GM12878 (cell line): Measurements from ENCODE around the gene MRGPRF. TPM values are rescaled to one million over a fixed set of nuclear protein-coding genes. Genes with fewer than 3 reads are reported as not detected.

Experiments used
- ATAC-seq: fragments of 200-7000 bp; cut with Tn5 transposase; 3 replicates; pipeline ENCODE4 v1.9.1; 2020; ENCODE audit warnings: mild to moderate bottlenecking, moderate library complexity
- BruUV-seq: library from RNA; stranded (reverse); fragments of 400-500 nt; replicated peaks from 2 replicates; lab custom pipeline; 2021; lab: Mats Ljungman, UMichigan
- CTCF ChIA-PET: fragments of 300-600 bp; sonication (Branson Sonifier 250); formaldehyde crosslinking; extraction: SDS; loops from one replicate; lab custom pipeline; 2021; ENCODE audit warnings: inconsistent platforms; lab: Yijun Ruan, JAX
- POLR2A ChIA-PET: fragments of 350-600 bp; formaldehyde crosslinking; extraction: SDS; loops from one replicate; lab custom pipeline; 2021; ENCODE audit warnings: inconsistent platforms; lab: Charles Lee
- RAD21 ChIA-PET: fragments of 300-600 bp; sonication (Branson Sonifier 250); formaldehyde crosslinking; loops from one replicate; lab custom pipeline; 2023; ENCODE audit warnings: antibody characterized with exemption; ENCODE audit not compliant: unreplicated experiment; lab: Charles Lee
- SMC1A ChIA-PET: fragments of 300-600 bp; sonication (Branson Sonifier 250); formaldehyde crosslinking; loops from one replicate; lab custom pipeline; 2023; ENCODE audit not compliant: unreplicated experiment, uncharacterized antibody; lab: Charles Lee
- DNase-seq: peaks from one replicate; pipeline ENCODE4 v3.0.0-alpha.2; 2011; ENCODE audit warnings: low read depth, low spot score
- FAIRE-seq: peaks from 3 replicates; lab custom pipeline; 2011; peaks lifted over from hg19 to GRCh38; lab: Jason Lieb, UNC
- H2AFZ ChIP-seq: 2 replicates; pipeline ENCODE4 v1.6.0; 2011; ENCODE audit warnings: low read depth, low read length, control low read depth; ENCODE audit not compliant: control insufficient read depth
- H3K27ac ChIP-seq: 2 replicates; pipeline ENCODE4 v1.5.1; 2011; ENCODE audit warnings: control low read depth; ENCODE audit not compliant: control insufficient read depth, insufficient read depth
- H3K27me3 ChIP-seq, 2 experiments: replicated peaks in 1 of 2; 2 replicates each; pipeline versions ENCODE4 v1.6.0 to v1.6.1; 2011; ENCODE audit warnings: low read length in 1 of 2; ENCODE audit not compliant: control insufficient read depth in 2 of 2, insufficient read depth in 2 of 2
- H3K36me3 ChIP-seq, 2 experiments: 2 replicates each; pipeline ENCODE4 v1.5.1; 2011; ENCODE audit warnings: low read length in 1 of 2; ENCODE audit not compliant: control insufficient read depth in 2 of 2, insufficient read depth in 2 of 2
- H3K4me1 ChIP-seq: 2 replicates; pipeline ENCODE4 v1.6.1; 2011; ENCODE audit warnings: mild to moderate bottlenecking, low read length, moderate library complexity, mixed read lengths; ENCODE audit not compliant: control insufficient read depth, insufficient read depth
- H3K4me2 ChIP-seq: 2 replicates; pipeline ENCODE4 v1.6.0; 2011; ENCODE audit warnings: control low read depth; ENCODE audit not compliant: control insufficient read depth, insufficient read depth
- H3K4me3 ChIP-seq: fragments of 200-600 bp; sonication (generic); 2 replicates; pipeline ENCODE4 v1.5.1; 2016
- H3K79me2 ChIP-seq: 2 replicates; pipeline ENCODE4 v1.6.0; 2011; ENCODE audit warnings: low read length; ENCODE audit not compliant: control insufficient read depth, insufficient read depth
- H3K9ac ChIP-seq: 2 replicates; pipeline ENCODE4 v1.8.0; 2011; ENCODE audit warnings: low read length, control low read depth, mixed read lengths; ENCODE audit not compliant: control insufficient read depth, insufficient read depth
- H3K9me3 ChIP-seq: replicated peaks from 3 replicates; pipeline ENCODE4 v1.5.1; 2011; ENCODE audit warnings: mild to moderate bottlenecking, low read length; ENCODE audit not compliant: control insufficient read depth, insufficient read depth
- H4K20me1 ChIP-seq: 2 replicates; pipeline ENCODE4 v1.6.0; 2011; ENCODE audit not compliant: control insufficient read depth, insufficient read depth
- BCL11A ChIP-seq: IDR thresholded peaks from 2 replicates; pipeline ENCODE4 v1.6.1; 2011; ENCODE audit warnings: low read depth, low read length
- GATAD2B ChIP-seq: fragments of 450-650 bp; conservative IDR thresholded peaks from 2 replicates; pipeline ENCODE4 v1.6.1; 2017; ENCODE audit warnings: low read depth, mild to moderate bottlenecking, moderate library complexity
- MYC ChIP-seq: IDR thresholded peaks from 2 replicates; pipeline ENCODE4 v1.6.1; 2011; ENCODE audit warnings: mild to moderate bottlenecking, low read length, moderate library complexity, inconsistent platforms; ENCODE audit not compliant: insufficient read depth, insufficient replicate concordance, insufficient read length, severe bottlenecking
- NFIC ChIP-seq: IDR thresholded peaks from 2 replicates; pipeline ENCODE4 v1.6.1; 2012; ENCODE audit warnings: low read depth, mild to moderate bottlenecking, inconsistent platforms, low read length, moderate library complexity
- RB1 ChIP-seq: fragments of 450-650 bp; formaldehyde crosslinking; IDR thresholded peaks from 2 replicates; pipeline ENCODE4 v1.6.1; 2017; ENCODE audit warnings: mild to moderate bottlenecking, borderline replicate concordance
- RFX5 ChIP-seq: IDR thresholded peaks from 2 replicates; pipeline ENCODE4 v1.6.1; 2011; ENCODE audit warnings: low read depth, low read length, improper control_type of control experiment
- STAT3 ChIP-seq: IDR thresholded peaks from 2 replicates; pipeline ENCODE4 v1.6.1; 2011; ENCODE audit warnings: low read depth, low read length, improper control_type of control experiment
- TARDBP ChIP-seq: IDR thresholded peaks from 2 replicates; pipeline ENCODE4 v1.6.1; 2016; ENCODE audit warnings: borderline replicate concordance
- TBL1XR1 ChIP-seq: IDR thresholded peaks from 2 replicates; pipeline ENCODE4 v1.6.1; 2012; ENCODE audit warnings: low read depth, low read length, improper control_type of control experiment
- WGBS: methylation state at CpG from one replicate; pipeline ENCODE4 v1.1.6; 2016; ENCODE audit warnings: low lambda C conversion rate; ENCODE audit not compliant: insufficient replicate concordance, insufficient coverage; ENCODE audit errors: missing lambda C conversion rate; 5-methylcytosine and 5-hydroxymethylcytosine counted together
- in situ Hi-C: fragments of 300-500 bp; cut with MboI; formaldehyde crosslinking; loops from 9 replicates; pipeline ENCODE4 v1.14.3; 2018; ENCODE audit warnings: mixed read lengths
- intact Hi-C: fragments of 100-400 bp; cut with micrococcal nuclease; formaldehyde crosslinking; loops from one replicate; pipeline ENCODE4 v1.14.2; 2022; ENCODE audit not compliant: unreplicated experiment
- polyA plus RNA-seq, 11 experiments: library from polyadenylated mRNA; depleted of rRNA in 4 of 11; unstranded in 6 of 11; stranded (reverse) in 5 of 11; fragments of >200 nt; fragmentation: Nextera tagmentation in 4 of 11; fragmentation: Illumina TruSeq in 1 of 11; extraction: Ambion mirVana in 4 of 11; extraction: Trizol in 1 of 11; gene quantifications; 1 replicate in 1 of 11; 2 replicates in 10 of 11; pipeline versions ENCODE4 v1.2.1 to v1.2.3, GENCODE V29; 2011 to 2016; ENCODE audit warnings: inconsistent platforms in 2 of 11, missing spikeins in 2 of 11, low read depth in 1 of 11
- total RNA-seq, 4 experiments: library from RNA; depleted of rRNA in 3 of 4; stranded (reverse); fragments of >200 nt in 3 of 4; fragmentation: Illumina TruSeq in 1 of 4; extraction: Trizol in 1 of 4; gene quantifications; 2 replicates each; pipeline versions ENCODE4 v1.2.1 to v1.2.3, GENCODE V29; 2013 to 2021
- TF ChIP-seq, protein P1 (sequence below), 3 experiments: IDR thresholded peaks in 2 of 3; conservative IDR thresholded peaks in 1 of 3; 2 replicates each; pipeline ENCODE4 v1.5.1; 2011; ENCODE audit warnings: low read depth in 3 of 3, low read length in 3 of 3, mild to moderate bottlenecking in 3 of 3, control low read depth in 2 of 3, moderate library complexity in 2 of 3, inconsistent platforms in 1 of 3, mixed read lengths in 1 of 3; ENCODE audit not compliant: control insufficient read depth in 2 of 3, insufficient read depth in 1 of 3; ENCODE audit errors: extremely low read depth in 1 of 3

MRGPRF gene
- total and polyA plus RNA-seq, 10 of the 15 experiments (the other 5 are each of a cell fraction or from before 2014, with no cell fraction given), result not detected

DNA sequence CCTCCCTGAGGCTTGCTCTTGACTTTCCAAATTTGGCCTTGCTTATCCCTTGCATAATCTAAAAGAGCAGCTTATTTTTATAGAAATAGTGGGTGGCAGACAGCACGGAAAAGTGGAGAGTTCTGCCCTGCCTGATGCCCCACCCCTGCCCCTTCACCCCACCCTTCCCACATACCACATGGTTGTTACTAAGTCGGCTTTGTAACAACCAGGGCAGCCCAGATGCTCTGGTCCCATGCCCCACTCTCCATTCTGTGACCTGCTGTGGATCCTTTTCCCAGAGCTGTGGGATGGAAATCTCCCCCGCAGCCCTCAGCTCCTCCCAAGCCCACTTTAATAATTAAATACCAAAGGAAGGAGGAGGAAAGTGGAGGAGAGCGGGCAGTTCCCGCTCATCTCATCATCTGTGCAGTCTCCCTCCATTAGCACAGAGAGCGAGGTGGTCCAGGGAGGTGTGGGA is 10.9 kb downstream of the MRGPRF start:
- ChIA-PET POLR2A (no interaction called here), SMC1A (no interaction called here), RAD21 (no interaction called here), CTCF (no interaction called here)
- H3K27ac ChIP-seq, result no peak overlapping the region
- DNase-seq (no peak), FAIRE-seq (no peak), ATAC-seq (no peak)
- H4K20me1 ChIP-seq, result no peaks in the 10 kb centered on the region
- intact Hi-C loops (no loop called here), in situ Hi-C loops (no loop called here)
- no peaks in the 10 kb centered on the region for H3K36me3 ChIP-seq
- no peaks in the 10 kb centered on the region; the same call in 1 of the 2 replicates for H3K4me1 ChIP-seq
- peaks cover 1 to 3% of the 10 kb centered on the region in 2 experiments; a peak in 2 of 4 replicates for H3K27me3 ChIP-seq
- H2AFZ ChIP-seq, result no peak overlapping the region
- TF ChIP-seq MYC, result no peak
- TF ChIP-seq STAT3, result no peak
- TF ChIP-seq TARDBP, result no peak
- no peak for TF ChIP-seq RFX5
- no peak for TF ChIP-seq GATAD2B
- TF ChIP-seq TBL1XR1, result no peak
- no peak for TF ChIP-seq NFIC
- no peak for TF ChIP-seq BCL11A
- TF ChIP-seq, protein P1, sequence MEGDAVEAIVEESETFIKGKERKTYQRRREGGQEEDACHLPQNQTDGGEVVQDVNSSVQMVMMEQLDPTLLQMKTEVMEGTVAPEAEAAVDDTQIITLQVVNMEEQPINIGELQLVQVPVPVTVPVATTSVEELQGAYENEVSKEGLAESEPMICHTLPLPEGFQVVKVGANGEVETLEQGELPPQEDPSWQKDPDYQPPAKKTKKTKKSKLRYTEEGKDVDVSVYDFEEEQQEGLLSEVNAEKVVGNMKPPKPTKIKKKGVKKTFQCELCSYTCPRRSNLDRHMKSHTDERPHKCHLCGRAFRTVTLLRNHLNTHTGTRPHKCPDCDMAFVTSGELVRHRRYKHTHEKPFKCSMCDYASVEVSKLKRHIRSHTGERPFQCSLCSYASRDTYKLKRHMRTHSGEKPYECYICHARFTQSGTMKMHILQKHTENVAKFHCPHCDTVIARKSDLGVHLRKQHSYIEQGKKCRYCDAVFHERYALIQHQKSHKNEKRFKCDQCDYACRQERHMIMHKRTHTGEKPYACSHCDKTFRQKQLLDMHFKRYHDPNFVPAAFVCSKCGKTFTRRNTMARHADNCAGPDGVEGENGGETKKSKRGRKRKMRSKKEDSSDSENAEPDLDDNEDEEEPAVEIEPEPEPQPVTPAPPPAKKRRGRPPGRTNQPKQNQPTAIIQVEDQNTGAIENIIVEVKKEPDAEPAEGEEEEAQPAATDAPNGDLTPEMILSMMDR (IDR thresholded peaks at IDR 0.05 in 2 of 3, conservative IDR thresholded peaks at IDR 0.05 in 1 of 3; ENCODE audit: control insufficient read depth in 2 of 3, extremely low read depth in 1 of 3, insufficient read depth in 1 of 3, low read depth in 3 of 3, low read length in 3 of 3), result no peak
- TF ChIP-seq RB1, result no peak
- H3K79me2 ChIP-seq, result no peaks in the 10 kb centered on the region
- H3K9ac ChIP-seq, result no peak overlapping the region
- no peak overlapping the region for H3K4me3 ChIP-seq
- no peaks in the 10 kb centered on the region for H3K9me3 ChIP-seq
- no peak overlapping the region for H3K4me2 ChIP-seq
- 33% methylated on average over 6 of the region's 6 CpGs for WGBS
- BruUV-seq, result no TSS peak
